Endothelial cell of umbilical vein (primary cell): ENCODE data around the gene GRM7.

Experiments
- EZH2 ChIP-seq: IDR thresholded peaks from 2 replicates; pipeline ENCODE4 v1.6.1; 2012; ENCODE audit warnings: borderline replicate concordance, low read depth, mild to moderate bottlenecking, moderate library complexity, low read length, inconsistent platforms; ENCODE audit not compliant: severe bottlenecking
- JUN ChIP-seq: IDR thresholded peaks from 2 replicates; pipeline ENCODE4 v1.6.1; 2011; ENCODE audit warnings: borderline replicate concordance, low read depth; ENCODE audit not compliant: insufficient read length, insufficient read depth
- MYC ChIP-seq: IDR thresholded peaks from one replicate; pipeline ENCODE4 v1.6.1; 2011; ENCODE audit warnings: mild to moderate bottlenecking, low read depth, low read length
- POLR2A ChIP-seq: IDR thresholded peaks from 2 replicates; pipeline ENCODE4 v1.6.1; 2012; ENCODE audit warnings: low read depth, mild to moderate bottlenecking, control low read depth, low read length
- POLR2AphosphoS5 ChIP-seq: IDR thresholded peaks from 2 replicates; pipeline ENCODE4 v1.6.1; 2012; ENCODE audit warnings: low read depth, mild to moderate bottlenecking, control low read depth, low read length, moderate library complexity; ENCODE audit not compliant: insufficient read depth
- TF ChIP-seq, protein P1 (sequence below), 2 donors: IDR thresholded peaks; 1 replicate in 1 of 2; 2 replicates in 1 of 2; pipeline ENCODE4 v1.5.1; 2011; ENCODE audit warnings: low read length in 2 of 2, mild to moderate bottlenecking in 2 of 2, moderate library complexity in 2 of 2, control low read depth in 1 of 2, inconsistent platforms in 1 of 2, low read depth in 1 of 2; ENCODE audit not compliant: insufficient read depth in 1 of 2; ENCODE audit errors: extremely low read depth in 1 of 2

DNA sequence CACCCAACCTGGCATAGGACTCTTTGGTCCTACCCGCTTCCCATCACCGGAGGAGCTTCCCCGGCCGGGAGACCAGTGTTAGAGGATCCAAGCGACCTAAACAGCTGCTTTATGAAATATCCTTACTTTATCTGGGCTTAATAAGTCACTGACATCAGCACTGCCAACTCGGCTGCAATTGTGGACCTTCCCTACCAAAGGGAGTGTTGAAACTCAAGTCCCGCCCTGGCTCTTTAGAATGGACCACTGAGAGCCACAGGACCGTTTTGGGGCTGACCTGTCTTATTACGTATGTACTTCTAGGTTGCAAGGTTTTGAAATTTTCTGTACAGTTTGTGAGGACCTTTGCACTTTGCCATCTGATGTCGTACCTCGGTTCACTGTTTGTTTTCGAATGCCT is 879.5 kb downstream of the GRM7 start:
- TF ChIP-seq, protein P1, sequence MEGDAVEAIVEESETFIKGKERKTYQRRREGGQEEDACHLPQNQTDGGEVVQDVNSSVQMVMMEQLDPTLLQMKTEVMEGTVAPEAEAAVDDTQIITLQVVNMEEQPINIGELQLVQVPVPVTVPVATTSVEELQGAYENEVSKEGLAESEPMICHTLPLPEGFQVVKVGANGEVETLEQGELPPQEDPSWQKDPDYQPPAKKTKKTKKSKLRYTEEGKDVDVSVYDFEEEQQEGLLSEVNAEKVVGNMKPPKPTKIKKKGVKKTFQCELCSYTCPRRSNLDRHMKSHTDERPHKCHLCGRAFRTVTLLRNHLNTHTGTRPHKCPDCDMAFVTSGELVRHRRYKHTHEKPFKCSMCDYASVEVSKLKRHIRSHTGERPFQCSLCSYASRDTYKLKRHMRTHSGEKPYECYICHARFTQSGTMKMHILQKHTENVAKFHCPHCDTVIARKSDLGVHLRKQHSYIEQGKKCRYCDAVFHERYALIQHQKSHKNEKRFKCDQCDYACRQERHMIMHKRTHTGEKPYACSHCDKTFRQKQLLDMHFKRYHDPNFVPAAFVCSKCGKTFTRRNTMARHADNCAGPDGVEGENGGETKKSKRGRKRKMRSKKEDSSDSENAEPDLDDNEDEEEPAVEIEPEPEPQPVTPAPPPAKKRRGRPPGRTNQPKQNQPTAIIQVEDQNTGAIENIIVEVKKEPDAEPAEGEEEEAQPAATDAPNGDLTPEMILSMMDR (IDR thresholded peaks at IDR 0.05; ENCODE audit: extremely low read depth in 1 of 2, insufficient read depth in 1 of 2, low read depth in 1 of 2, low read length in 2 of 2), result no peak
- no peak for TF ChIP-seq POLR2AphosphoS5
- no peak for TF ChIP-seq MYC
- TF ChIP-seq POLR2A, result no peak
- no peak for TF ChIP-seq EZH2
- TF ChIP-seq JUN, result no peak
